ENCODE data around the gene FSTL3. TPM values are rescaled to one million over a fixed set of nuclear protein-coding genes. Genes with fewer than 3 reads are reported as not detected.

Gene FSTL3
- total and polyA plus RNA-seq, 2 of the 8 experiments (the other 6 are each of a cell fraction or from before 2014, with no cell fraction given) = 8.1 to 11.8 TPM

GRCh38 chr19:731000-731399, 54.8 kb downstream of the FSTL3 start (continued):
- TF ChIP-seq CHD7 (IDR thresholded peaks at IDR 0.05; ENCODE audit: insufficient replicate concordance, low read length) = no peak
- no peak for TF ChIP-seq CEBPB (IDR thresholded peaks at IDR 0.05; ENCODE audit: low read depth, low read length)
- TF ChIP-seq KDM5A (IDR thresholded peaks at IDR 0.05; ENCODE audit: low read length) = no peak
- TF ChIP-seq RNF2 (IDR thresholded peaks at IDR 0.05; ENCODE audit: borderline replicate concordance, low read depth, low read length, missing control alignments, poor library complexity, severe bottlenecking) = no peak
- TF ChIP-seq NRF1 (IDR thresholded peaks at IDR 0.05; ENCODE audit: low read depth, low read length) = no peak
- no peak for TF ChIP-seq CBX5 (IDR thresholded peaks at IDR 0.05; ENCODE audit: low read depth, low read length)
- no peak for TF ChIP-seq FOSL1 (IDR thresholded peaks at IDR 0.05; ENCODE audit: insufficient read depth, low read depth, low read length)
- no peak for TF ChIP-seq POLR2AphosphoS5 (IDR thresholded peaks at IDR 0.05; ENCODE audit: low read depth, low read length)
